Hematopoietic multipotent progenitor cell treated with erythropoietin and hydrocortisone succinate and interleukin-3 and kit ligand, for 17 days (in vitro differentiated cells): Measurements from ENCODE around the gene CES4A.

Experiments used
- DNase-seq: peaks from one replicate; pipeline ENCODE4 v3.0.0-alpha.2; 2015; ENCODE audit warnings: low spot score

CES4A gene

DNA sequence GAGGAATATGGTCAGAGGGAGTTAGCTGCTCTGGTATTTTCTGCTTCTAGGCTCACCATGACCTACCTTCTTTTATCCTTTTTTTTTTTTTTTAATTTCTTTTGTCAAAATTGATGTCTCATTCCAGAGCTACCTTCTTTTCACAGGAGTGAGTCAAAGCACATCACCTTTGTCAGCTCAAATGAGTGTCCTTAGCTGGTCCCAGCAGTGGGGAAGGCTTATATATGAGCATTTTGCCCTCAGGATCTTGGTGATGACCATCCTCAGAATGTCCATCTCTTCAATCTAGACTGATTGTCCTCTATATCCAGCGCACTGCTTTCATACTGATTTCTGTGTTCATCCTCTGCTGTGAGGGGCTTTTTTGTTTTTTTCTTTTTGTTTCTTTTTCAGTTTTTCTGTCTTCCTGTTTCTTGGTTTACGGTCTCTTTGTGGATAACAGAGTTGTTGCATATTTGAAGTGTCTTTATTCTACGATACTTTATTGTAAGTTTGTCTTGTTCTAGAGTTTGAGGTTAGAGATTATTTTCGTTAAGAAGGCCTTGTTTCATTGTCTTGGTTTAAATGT lies 65.5 kb downstream of the CES4A start:
- no peak for DNase-seq

DNA sequence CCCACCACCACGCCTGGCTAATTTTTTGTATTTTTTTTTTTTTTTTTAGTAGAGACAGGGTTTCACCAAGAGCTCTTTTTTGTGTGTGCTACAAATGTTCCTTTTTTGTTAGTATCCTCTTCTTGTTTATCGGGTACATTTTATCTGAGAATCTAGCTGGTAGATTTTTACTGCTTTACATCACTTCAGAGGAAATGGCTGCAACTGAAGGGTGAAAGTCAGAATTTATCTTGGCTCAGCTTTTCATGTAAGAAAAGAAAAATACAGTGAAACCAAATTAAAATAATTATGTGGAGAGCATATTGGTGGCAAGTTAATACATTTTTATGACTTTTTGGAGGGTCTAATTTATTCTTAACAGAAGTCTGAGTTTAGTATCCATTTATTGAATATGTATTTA lies 66.5 kb downstream of the CES4A start:
- no peak for DNase-seq

DNA sequence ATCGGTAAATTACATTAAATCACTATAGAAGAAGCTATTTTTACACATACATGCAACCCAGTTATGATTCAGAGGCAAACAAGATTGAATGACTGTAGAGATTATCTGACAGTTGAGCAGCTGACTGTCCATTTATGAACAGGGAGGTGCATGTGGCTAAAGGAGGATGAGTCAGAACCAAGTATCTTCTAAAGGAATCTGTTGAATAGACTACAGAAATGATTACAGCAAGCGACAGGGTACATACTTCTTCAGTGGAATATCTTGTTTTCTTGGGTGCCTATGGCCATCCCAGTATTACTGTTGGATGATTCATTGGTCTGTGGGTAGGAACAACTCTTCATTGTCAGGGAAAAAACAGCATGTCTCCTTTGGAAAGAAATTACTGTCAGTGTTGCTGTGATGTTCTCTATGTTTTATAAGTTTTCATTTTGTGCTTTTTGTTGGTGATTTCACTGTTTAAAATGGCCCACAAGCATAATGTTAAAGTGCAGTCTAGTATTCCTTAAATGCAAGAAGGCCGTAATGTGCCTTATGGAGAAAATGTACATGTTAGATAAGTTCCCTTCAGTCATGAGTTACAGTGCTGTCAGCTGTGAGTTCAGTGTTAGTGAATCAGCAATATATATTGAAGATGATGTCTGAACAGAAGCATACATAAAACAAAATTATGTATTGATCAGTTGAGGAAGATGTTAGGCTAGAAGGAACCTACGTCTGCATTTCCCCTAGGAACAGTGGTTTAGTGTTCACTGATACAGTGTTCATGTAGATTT lies 67.5 kb downstream of the CES4A start:
- no peak for DNase-seq
